HG02943 (cell line): ENCODE results near the gene PALD1.

ENCODE experiments used
- ATAC-seq: cut with Tn5 transposase; IDR thresholded peaks from one replicate; pipeline ENCODE4 v1.9.1; 2021; ENCODE audit warnings: mild to moderate bottlenecking, low read depth, moderate library complexity; ENCODE audit not compliant: unreplicated experiment

PALD1 gene

GRCh38 chr10:70551466-70551865, 72.9 kb downstream of the PALD1 start:
- ATAC-seq = no peak

DNA sequence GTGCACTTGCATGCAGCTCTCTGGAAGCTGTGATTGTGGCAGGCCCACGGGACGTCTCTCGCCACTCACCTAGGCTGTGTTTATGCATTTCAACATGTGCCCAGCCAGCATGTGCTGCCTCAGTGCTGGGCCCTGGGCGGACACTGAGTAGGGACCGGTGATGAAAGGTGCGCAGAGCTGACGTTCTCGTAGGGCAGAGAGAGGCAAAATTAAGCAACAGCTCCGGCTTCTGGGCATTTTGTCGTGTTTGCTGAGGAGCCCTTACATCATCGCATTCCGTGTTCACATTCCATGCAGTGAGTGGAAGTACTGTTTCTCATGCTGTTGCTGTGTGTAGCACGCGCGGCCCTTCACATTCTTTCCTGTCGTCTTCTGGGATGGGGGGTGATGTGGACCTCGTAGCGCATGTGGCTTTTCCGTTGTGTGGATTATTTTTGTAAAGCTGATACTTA, 73.4 kb downstream of the PALD1 start:
- ATAC-seq = no peak

DNA sequence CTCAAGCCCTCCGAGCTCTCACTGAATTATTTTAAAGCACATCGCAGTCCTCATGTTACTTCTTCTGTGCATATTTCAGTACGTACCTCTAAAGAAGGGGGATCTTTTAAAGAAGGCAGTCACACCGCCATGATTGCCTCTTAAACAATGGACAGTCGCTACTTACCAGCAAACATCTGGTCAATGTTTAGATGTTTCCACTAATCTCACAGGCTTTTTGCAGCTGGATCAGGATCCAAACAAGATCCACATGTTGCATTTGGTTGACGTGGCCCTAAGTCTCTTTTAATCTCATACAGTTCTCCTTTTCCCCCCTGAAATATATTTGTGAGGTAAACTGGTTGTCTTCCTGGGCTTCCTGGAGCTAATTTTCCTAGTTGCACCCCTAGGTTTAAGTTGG, 74.0 kb downstream of the PALD1 start:
- ATAC-seq = no peak

- ATAC-seq = no peak
Observed at GRCh38 chr10:70555371-70555770, 76.8 kb downstream of the PALD1 start.

DNA sequence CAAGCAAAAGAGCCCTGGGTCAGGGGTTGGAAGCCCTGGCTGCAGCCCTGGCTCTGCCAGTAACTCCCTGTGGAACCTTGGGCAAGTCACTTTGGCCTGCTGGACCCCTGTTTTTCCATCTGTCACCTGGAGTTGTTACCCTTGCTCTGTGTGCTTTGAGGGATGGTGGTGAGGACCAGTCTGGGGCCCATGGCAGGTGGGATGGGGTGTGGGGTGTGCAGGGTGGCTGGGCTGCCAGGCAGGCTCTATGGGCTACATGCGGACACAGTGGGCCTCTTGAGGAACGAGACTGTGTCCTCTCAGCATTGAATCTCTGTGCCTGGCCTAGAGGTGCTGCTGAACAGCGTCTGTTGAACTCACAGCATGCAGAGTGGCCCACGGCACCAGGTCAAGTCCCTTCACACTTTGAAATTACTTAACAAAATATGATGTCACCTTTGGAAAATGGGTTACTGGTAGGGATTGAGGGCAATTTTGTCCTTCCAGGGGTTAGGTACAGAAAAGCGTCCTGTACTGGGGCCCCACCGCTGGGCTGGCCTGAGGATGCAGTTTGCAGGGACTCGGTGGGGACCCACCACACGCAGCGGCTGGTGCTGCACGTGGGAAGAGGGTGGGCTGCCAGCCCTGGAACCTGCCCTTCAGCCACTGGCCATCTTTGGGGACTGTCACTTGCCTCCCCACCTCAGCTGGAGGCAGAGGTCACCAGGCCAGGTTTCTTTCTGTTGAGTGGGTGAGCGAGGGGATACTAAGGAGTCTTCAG, 78.7 kb downstream of the PALD1 start:
- no peak for ATAC-seq

- ATAC-seq = no peak
Observed at GRCh38 chr10:70557876-70558275, 79.3 kb downstream of the PALD1 start.

DNA sequence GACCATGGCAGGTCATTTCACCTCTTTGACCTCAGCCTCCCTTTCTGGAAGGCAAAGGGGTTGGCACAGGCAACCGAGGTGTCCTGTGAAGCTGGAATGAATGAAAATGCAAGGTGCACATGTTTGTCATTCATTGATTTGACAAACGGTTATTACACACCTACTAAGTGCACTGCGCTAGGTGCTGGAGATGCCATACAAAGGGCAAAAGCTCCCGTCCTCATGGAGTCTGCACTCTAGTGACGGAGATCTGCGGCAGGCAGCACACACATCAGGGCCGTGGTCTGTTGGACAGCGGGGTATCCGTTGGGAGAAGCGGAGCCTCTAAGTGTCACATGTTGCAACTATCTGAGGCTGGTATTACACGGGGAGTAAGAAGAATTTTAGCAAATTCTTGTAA, 79.7 kb downstream of the PALD1 start:
- no peak for ATAC-seq

DNA sequence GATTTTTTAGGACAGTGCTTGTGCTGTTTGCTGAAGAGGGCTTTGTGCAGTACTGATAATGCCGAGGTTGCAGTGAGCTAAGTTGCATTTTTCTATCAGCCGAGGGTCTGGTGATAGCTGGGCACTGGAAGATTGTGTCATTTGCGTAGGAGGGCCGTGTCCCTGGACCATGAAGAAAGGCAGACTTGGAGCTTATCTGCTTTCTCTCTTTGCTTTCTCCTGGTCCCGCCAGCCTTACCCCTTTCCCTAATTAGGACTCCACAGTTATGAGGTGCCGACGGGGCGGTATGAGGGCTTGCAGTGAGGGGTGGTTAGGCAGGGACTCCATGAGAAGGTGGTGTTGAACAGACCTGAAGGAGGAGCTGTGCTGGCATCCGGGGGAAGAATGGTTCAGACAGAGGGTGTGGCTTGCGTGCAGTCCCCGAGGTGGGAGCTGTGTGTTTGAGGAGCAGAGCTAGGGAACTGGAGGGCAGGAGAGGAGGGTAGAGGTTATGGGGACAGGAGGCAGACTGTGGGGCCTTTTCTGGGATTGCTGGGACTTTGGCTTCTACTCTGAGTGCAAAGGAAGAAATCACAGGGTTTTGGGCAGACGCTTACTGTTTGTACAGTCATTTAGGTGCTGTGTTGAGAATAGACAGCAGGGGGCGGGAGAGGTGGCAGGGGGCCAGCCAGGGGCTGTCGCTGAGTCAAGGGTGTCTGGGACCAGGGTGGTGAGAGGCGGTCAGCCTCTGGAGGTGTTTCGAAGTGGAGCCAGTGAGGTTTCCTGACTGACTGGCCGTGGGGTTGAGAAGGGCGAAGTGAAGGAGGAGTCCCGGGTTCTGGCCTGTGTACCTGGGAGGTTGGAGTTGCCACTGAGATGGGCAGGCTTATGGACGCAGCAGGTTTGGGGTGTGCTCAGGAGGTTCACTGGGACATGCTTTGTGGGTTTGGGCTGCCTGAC, 80.6 kb downstream of the PALD1 start:
- ATAC-seq = no peak

GRCh38 chr10:70559861-70560260, 81.3 kb downstream of the PALD1 start:
- no peak for ATAC-seq

DNA sequence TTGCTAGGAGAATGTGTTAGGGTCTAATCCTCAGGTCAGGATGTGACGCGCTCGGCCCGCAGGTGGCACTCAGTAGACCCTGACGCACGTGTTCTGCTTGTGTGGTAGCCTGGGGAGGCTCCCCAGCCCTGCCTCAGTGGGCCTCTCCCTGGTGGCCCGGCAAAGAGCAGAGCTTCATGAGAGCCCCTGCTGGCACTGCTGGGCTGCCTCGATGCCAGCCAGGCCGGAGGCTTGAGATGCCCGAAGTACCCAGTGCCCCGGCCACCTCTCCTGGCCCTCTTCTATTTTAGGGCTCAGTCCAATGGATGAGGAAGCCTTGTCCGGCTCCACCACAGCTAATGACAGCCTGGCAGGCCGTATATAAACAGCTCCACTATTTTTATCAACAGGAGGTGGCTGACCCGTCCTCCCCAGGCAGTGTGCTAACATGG, 82.0 kb downstream of the PALD1 start:
- no peak for ATAC-seq

DNA sequence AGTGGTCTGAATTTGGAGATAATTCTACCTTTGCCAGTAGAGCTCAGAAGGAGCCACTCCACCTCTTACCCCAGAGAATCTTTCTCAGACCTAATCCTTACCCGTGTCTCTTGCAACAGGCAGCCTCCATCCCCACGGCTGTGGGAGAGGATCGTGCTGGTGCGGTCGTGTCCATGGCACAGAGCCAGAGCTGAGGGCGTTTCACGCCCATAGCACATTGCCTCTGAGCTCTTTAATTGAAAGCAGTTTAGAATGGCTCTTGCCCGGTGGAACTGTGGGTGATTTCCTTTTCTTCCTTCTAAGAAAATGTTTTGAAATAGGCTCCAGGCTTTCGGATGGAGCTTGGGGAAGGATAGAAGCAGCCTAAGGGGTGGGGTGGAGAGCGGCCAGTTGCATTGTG, 82.5 kb downstream of the PALD1 start:
- no peak for ATAC-seq

DNA sequence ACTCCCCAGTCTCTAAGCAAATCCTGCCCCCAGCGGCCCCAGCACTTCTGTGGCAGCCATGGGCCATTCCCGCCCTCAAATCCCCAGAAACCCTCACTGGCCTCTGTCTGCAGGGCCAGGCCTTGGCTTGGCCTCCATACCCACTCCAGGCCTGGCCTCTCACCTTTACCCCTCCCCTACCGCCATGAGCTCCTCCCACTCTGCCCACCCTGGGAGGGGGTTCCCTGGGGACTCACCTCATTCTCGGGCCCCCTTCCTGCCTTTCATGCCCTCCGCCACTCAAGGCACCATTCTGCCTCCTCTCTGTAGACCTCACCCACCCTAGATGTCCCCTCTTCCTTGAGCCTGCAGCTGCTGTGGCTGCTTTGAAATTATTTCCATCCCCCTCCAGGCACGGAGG, 83.0 kb downstream of the PALD1 start:
- no peak for ATAC-seq

DNA sequence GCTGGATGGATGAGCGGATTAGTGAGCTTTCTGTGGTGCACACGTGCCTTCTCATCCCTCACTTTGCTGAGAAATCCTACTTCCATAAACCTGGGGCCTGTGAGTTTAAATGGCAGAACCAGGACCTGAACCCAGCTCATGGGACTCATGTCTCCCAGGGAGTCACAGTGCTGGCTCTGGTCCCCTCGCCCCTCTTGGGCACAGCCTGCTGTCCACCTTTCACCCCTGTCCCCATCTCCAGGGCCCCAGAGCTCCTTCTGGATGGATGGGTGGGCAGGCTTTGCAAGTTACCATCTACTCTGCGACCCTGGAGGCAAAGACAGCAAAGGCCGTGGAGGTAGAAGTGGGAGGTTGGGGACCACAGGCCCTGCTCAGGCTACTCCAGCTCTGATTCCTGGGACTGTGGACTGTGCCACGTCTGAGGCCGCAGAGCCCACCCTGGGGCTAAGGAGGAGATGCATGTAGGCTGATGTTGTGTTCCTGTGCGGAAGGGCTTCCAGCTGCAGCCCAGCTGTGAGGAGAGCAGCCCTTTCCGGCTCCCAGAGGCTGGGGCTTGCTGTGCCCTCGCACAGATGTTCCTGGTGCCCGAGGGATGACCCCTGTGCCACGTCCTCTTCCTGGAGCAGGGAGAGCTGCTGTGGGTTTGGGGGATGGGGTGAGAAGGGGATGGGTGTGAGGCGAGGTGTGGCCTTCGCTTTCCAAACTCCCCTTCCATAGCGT, 83.6 kb downstream of the PALD1 start:
- ATAC-seq = no peak

- ATAC-seq = no peak
Observed at GRCh38 chr10:70563230-70563629, 84.7 kb downstream of the PALD1 start.

- ATAC-seq = no peak
Observed at GRCh38 chr10:70564113-70564725, 85.7 kb downstream of the PALD1 start.

DNA sequence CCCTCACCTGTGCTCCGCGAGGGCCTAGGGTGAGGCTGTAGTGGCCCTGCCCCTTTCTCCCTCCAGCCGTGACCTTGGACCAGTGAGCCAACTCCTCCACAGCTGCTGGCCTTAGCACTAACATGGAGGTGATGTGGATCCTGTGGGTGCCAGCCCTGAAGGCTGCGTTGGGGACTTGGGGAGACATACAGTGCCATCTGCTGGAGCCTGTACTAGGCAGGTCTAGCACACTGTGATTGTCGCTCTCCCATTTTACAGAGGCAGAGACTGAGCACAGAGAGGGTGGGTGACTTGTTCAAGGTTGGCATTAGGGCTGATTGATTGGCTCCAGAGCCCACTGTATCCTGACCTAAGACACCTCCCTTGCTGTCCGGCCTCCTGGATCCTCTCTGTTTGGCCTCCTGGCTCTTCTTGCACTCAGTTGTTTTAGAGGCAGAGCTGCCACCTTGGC, 86.4 kb downstream of the PALD1 start:
- ATAC-seq = no peak

DNA sequence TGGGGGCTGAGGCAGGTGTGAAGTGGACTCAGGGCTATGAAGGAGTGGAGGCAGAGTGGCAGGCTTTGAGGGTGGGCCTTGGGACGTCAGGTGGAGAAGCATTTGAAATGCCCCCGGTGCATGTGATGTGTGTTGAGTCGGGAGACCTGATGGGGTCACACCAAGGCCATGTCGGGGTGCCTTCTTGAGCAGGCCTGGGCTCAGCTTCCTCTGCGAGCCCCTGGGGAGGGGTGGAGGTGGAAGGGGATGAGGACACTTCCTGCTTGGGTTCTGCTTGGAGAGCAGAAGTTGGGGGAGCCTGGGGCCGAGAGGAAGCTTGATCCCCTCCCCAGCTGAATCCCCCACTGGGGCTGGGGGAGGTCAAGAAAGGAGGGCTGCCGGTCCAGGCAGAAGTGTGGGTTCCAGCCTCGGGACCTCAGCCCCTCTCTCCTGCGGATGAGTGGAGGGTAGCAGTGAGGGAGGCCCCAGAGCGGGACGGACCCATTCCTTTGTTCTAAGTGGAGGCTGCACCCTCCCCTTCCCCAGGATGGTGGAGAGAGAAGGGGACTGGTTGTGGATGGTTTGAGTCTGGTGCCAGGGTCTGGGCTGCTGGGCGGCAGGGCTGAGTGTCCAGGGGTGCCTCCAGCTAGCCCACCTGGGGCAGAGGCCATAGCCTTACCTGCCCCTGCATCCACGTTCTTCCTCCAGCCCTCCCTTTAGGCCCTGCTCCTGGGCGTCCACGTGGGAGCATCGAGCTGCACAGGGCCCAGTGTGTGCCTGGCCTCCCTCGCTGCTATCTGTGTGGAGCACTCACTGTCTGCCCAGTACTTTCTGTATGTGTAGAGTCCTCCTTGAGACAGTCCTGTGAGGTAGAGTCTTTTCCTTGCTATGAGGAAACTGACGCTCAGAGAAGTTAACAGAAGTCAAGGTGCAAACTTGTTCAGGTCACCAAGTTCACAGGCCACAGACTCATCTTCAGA, 87.3 kb downstream of the PALD1 start:
- no peak for ATAC-seq

DNA sequence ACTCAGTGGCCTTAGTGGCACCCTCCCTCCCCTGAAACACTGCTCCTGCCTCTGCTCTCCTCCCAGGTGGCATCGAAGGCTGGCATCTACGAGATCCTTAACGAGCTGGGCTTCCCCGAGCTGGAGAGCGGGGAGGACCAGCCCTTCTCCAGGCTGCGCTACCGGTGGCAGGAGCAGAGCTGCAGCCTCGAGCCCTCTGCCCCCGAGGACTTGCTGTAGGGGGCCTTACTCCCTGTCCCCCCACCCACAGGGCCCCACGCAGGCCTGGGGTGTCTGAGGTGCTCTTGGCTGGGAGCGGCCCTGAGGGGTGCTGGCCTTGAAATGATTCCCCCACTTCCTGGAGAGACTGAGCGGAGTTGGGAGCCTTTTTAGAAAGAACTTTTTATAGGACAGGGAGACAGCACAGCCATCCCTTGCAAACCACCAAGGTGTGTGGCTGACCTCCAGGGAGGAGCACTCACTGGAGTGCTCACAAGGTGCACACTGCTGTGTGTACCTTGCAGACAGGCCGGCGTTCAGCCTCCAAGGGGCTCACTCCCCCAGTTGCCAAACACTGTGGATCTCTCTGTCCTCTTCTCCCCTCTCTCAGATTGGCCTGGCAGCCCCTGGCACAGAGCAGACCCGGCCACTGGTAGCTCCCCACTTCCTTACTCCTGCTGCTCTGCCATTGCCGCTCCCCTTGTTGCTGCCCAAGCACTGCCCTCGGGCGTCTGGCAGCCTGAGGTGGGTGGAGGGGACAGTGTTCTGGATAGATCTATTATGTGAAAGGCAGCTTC, 88.1 kb downstream of the PALD1 start:
- no peak for ATAC-seq

DNA sequence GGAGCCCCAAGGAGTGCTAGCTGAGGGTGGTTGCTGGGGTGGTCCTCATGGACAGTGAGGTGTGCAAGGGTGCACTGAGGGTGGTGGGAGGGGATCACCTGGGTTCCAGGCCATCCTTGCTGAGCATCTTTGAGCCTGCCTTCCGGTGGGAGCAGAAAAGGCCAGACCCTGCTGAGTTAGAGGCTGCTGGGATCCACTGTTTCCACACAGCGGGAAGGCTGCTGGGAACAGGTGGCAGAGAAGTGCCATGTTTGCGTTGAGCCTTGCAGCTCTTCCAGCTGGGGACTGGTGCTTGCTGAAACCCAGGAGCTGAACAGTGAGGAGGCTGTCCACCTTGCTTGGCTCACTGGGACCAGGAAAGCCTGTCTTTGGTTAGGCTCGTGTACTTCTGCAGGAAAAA, 89.0 kb downstream of the PALD1 start:
- no peak for ATAC-seq
